Esophagus squamous epithelium (tissue), 5 donors: Measurements from ENCODE around the gene XRCC4. TPM values are rescaled to one million over a fixed set of nuclear protein-coding genes. Genes with fewer than 3 reads are reported as not detected.

Experiments
- DNase-seq: peaks from one replicate; lab custom pipeline; 2025; lab: John Stamatoyannopoulos, UW
- H3K27ac ChIP-seq, 4 donors: fragments of 200-600 bp; sonication (generic); one replicate each; pipeline ENCODE4 v1.5.1; 2016 to 2019; ENCODE audit warnings: mild to moderate bottlenecking in 1 of 4
- H3K27me3 ChIP-seq, 4 donors: fragments of 200-600 bp; sonication (generic); 1 replicate in 3 of 4; 2 replicates in 1 of 4; pipeline versions ENCODE4 v1.5.1 to v1.6.0; 2017 to 2021; ENCODE audit warnings: antibody characterized with exemption in 1 of 4
- H3K36me3 ChIP-seq, 3 donors: fragments of 200-600 bp; sonication (generic); one replicate each; pipeline ENCODE4 v1.5.1; 2016 to 2019
- H3K4me1 ChIP-seq, 3 donors: fragments of 200-600 bp; sonication (generic); one replicate each; pipeline ENCODE4 v1.5.1; 2017 to 2019
- H3K4me3 ChIP-seq, 4 donors: fragments of 200-600 bp; sonication (generic); 1 replicate in 3 of 4; 2 replicates in 1 of 4; pipeline ENCODE4 v1.5.1; 2016 to 2019; ENCODE audit warnings: mild to moderate bottlenecking in 2 of 4, moderate library complexity in 1 of 4
- H3K9me3 ChIP-seq, 3 donors: fragments of 200-600 bp; sonication (generic); one replicate each; pipeline ENCODE4 v1.5.1; 2016 to 2019
- POLR2A ChIP-seq, 4 donors: fragments of 450-650 bp; IDR thresholded peaks; one replicate each; pipeline ENCODE4 v1.6.1; 2017; ENCODE audit warnings: antibody characterized with exemption in 4 of 4, mild to moderate bottlenecking in 4 of 4, moderate library complexity in 3 of 4
- WGBS, 2 donors: methylation state at CpG; one replicate each; pipeline ENCODE4 v1.1.5; 2018; 5-methylcytosine and 5-hydroxymethylcytosine counted together
- intact Hi-C: fragments of 100-400 bp; cut with DNase I; formaldehyde crosslinking; loops from one replicate; pipeline ENCODE4 v1.15.0; 2022
- total RNA-seq, 4 donors: library from RNA; depleted of rRNA; stranded (reverse); fragments of >200 nt; gene quantifications; one replicate each; pipeline ENCODE4 v1.1.0, GENCODE V29; 2016
- TF ChIP-seq, protein P1 (sequence below), 6 experiments: fragments of 450-650 bp in 4 of 6; fragments of 200-600 bp in 2 of 6; sonication (generic) in 2 of 6; IDR thresholded peaks; one replicate each; pipeline ENCODE4 v1.5.1; 2016 to 2019; ENCODE audit warnings: antibody characterized with exemption in 6 of 6, mild to moderate bottlenecking in 4 of 6, moderate library complexity in 4 of 6
- donor health status: DM: yes; HTN: yes; CAD: no.

The XRCC4 gene
- total RNA-seq, 4 donors from 2014 or later, result 2.9 to 10.3 (median 7.4) TPM

DNA sequence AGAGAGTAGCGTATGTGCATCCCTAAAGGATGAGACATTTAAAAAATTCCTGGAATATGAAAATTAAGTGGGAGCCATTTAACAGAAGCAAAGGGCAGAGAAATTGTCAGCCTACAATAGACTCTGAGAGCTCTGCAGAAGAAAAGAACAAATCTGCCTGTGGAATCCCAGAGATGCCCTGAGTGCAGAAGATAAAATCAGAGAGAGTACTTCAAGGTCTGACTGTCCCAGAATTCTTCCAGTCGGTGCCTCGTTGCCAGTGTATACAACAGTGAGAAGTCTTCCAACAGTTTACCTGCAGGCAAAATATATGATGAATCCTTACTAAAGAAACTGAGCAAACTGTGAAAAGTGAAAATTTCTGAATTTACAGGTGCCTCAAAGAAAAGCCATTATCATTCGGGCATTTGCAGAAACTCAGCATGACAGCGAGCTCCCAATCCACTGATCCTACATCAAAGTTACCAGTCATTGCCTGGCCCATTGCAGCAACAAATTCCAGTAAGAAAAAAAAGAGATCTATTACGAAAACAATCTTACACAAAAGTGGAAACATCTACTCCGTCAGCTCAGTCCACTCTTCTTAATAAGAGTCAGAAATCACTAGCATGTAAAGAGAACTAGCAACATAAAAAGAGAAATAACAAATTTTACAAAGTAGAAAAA is 301.4 kb downstream of the XRCC4 start:
- H3K4me1 ChIP-seq, result no peaks in the 10 kb centered on the region
- no peaks in the 10 kb centered on the region for H3K36me3 ChIP-seq
- no peak overlapping the region for H3K27ac ChIP-seq
- no peaks in the 10 kb centered on the region for H3K27me3 ChIP-seq
- intact Hi-C loops, result no loop called here
- H3K4me3 ChIP-seq, result no peak overlapping the region
- H3K9me3 ChIP-seq, result no peaks in the 10 kb centered on the region
- TF ChIP-seq, protein P1, sequence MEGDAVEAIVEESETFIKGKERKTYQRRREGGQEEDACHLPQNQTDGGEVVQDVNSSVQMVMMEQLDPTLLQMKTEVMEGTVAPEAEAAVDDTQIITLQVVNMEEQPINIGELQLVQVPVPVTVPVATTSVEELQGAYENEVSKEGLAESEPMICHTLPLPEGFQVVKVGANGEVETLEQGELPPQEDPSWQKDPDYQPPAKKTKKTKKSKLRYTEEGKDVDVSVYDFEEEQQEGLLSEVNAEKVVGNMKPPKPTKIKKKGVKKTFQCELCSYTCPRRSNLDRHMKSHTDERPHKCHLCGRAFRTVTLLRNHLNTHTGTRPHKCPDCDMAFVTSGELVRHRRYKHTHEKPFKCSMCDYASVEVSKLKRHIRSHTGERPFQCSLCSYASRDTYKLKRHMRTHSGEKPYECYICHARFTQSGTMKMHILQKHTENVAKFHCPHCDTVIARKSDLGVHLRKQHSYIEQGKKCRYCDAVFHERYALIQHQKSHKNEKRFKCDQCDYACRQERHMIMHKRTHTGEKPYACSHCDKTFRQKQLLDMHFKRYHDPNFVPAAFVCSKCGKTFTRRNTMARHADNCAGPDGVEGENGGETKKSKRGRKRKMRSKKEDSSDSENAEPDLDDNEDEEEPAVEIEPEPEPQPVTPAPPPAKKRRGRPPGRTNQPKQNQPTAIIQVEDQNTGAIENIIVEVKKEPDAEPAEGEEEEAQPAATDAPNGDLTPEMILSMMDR (IDR thresholded peaks at IDR 0.05), result no peak
- no peak for TF ChIP-seq POLR2A (IDR thresholded peaks at IDR 0.05)
- 81 to 83% methylated on average over 7 of the region's 7 CpGs for WGBS, 2 donors
- no peak for DNase-seq

DNA sequence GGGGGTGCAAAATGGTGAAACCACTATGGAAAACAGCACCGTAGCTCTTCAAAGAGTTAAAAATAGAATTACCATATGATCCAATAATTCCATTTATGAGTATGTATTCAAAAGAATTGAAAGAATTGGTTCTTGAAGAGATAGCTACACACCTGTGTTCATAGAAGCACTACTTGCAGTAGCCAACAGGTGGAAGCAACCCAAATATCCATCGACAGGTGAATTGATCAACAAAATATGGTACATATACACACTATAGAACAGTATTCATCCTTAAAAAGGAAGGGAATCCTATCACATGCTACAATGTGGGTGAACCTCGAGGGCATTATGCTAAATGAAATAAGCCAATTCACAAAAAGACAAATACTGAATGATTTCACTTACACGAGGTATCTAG is 308.5 kb downstream of the XRCC4 start:
- WGBS, 2 donors, result 68 to 73% methylated on average over 4 of the region's 4 CpGs
- Histone ChIP-seq H3K27me3 (no peaks in the 10 kb centered on the region), H3K36me3 (no peaks in the 10 kb centered on the region), H3K27ac (no peak overlapping the region), H3K4me1 (no peaks in the 10 kb centered on the region), H3K9me3 (no peaks in the 10 kb centered on the region), H3K4me3 (no peak overlapping the region)
- intact Hi-C loops, result no loop called here
- DNase-seq, result no peak
- no peak for TF ChIP-seq POLR2A (IDR thresholded peaks at IDR 0.05)
- TF ChIP-seq, protein P1 (IDR thresholded peaks at IDR 0.05), result no peak

DNA sequence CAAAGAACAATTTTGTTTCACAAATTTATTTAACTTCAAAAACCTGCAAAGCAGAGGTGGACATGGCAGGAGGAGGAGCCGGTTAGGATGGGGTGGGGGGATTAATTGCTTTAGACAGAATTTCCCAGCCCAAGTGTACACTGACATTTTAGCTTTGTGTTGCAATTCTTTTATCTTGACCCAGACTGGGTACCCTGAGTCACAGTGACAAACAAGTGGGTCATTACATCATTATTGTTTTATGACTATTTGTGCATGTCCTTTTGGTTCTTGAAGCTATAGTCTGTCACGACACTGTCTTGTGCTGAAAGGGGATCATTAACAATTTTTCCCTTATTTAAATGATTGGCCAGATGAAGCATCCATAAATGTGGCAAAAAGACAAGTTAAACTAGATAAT is 309.7 kb downstream of the XRCC4 start:
- H3K36me3 ChIP-seq, result no peaks in the 10 kb centered on the region
- no peak for TF ChIP-seq POLR2A (IDR thresholded peaks at IDR 0.05)
- TF ChIP-seq, protein P1 (IDR thresholded peaks at IDR 0.05), result no peak
- whole genome bisulfite sequencing, 2 donors, result 59 to 72% methylated on average over 2 of the region's 2 CpGs
- no peaks in the 10 kb centered on the region for H3K27me3 ChIP-seq
- intact Hi-C loops, result no loop called here
- H3K27ac ChIP-seq, result no peak overlapping the region
- no peak for DNase-seq
- H3K4me3 ChIP-seq, result no peak overlapping the region
- no peaks in the 10 kb centered on the region for H3K4me1 ChIP-seq
- no peaks in the 10 kb centered on the region for H3K9me3 ChIP-seq

DNA sequence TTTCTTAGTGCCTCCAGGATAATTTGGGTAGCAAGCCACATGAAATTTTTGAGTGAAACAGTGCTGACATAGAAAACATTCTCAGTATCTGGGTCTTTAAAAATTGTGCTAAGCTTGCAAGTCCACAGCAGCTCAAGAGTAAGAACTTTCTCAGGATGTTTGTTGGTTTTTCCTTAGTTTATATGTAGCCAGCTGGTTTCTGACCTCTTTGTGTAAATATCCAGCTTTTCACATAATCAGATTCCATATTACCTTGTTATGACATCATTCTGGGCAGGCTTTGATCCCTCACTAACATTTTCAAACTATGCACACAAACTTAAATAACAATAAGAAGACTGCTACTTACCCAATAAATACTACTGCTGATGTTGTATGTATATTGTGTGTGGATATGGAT is 311.3 kb downstream of the XRCC4 start:
- TF ChIP-seq, protein P1 (IDR thresholded peaks at IDR 0.05), result no peak
- TF ChIP-seq POLR2A (IDR thresholded peaks at IDR 0.05), result no peak
- no peaks in the 10 kb centered on the region for H3K4me1 ChIP-seq
- H3K9me3 ChIP-seq, result no peaks in the 10 kb centered on the region
- no peaks in the 10 kb centered on the region for H3K36me3 ChIP-seq
- H3K4me3 ChIP-seq, result no peak overlapping the region
- H3K27ac ChIP-seq, result no peak overlapping the region
- H3K27me3 ChIP-seq, result no peaks in the 10 kb centered on the region
- intact Hi-C loops, result no loop called here
- no peak for DNase-seq

DNA sequence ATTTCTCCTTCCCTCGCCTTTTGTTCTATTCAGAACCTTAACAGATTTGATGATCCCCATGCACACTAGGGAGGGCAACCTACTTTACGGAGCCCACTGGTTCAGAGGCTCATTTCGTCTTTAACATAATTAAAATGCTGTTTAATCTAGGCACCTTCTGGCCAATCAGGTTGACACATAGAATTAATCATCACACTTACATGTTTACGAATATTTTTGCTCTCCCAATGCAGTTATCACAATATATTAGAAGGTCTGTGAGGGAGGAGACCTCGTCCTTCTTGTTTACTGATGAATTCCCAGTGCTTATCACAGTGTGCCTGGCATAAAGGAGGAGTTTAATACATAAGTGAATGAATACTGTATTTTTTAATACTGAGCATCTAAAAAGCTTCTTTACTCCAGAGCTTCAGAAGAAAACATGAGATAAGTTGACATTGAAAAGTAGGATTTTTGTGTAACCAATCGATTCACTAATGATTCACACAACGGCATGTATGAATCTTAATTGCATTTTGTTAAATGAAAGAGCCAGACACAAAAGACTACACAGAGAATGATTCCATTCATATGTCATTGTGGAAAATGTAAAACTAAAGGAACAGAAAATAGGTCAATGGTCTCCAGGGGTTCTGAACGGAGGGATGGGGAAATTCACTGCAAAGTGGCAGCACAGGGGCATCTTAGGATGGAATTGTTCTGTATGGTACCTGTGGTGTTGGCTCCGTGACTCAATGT is 315.6 kb downstream of the XRCC4 start:
- H3K36me3 ChIP-seq, result no peaks in the 10 kb centered on the region
- 80 to 83% methylated on average over 8 to 9 of the region's 9 CpGs for WGBS, 2 donors
- H3K4me3 ChIP-seq, result no peak overlapping the region
- no peaks in the 10 kb centered on the region for H3K9me3 ChIP-seq
- no peaks in the 10 kb centered on the region for H3K4me1 ChIP-seq
- no peak for TF ChIP-seq POLR2A (IDR thresholded peaks at IDR 0.05)
- TF ChIP-seq, protein P1 (IDR thresholded peaks at IDR 0.05), result no peak
- no peak overlapping the region for H3K27ac ChIP-seq
- H3K27me3 ChIP-seq, result no peaks in the 10 kb centered on the region
- DNase-seq, result no peak
- intact Hi-C loops, result no loop called here
